ENCODE data around the gene SPARC.

SPARC gene

GRCh38 chr5:151642472-151643140, 44.1 kb downstream of the SPARC start:
- Histone ChIP-seq H3K27me3 (ENCODE audit: control insufficient read depth, insufficient read depth, low read length) (no peaks in the 10 kb centered on the region; the same call in 1 of the 2 replicates), H3K4me3 (ENCODE audit: low read length) (no peak overlapping the region), H3K27ac (ENCODE audit: low read length) (no peak overlapping the region), H3K4me1 (ENCODE audit: control insufficient read depth, insufficient read depth, low read length) (no peaks in the 10 kb centered on the region), H3K36me3 (ENCODE audit: control insufficient read depth, insufficient read depth, low read length) (no peaks in the 10 kb centered on the region), H3K9me3 (ENCODE audit: control insufficient read depth, insufficient read depth, low read length) (no peaks in the 10 kb centered on the region)
- no CpG with 5 or more reads among the region's 3 CpGs for WGBS (ENCODE audit: insufficient coverage, insufficient read length)
- DNase-seq (ENCODE audit: low read depth, low spot score), result no peak

- H3K9me3 ChIP-seq (ENCODE audit: control insufficient read depth, insufficient read depth, low read length), result no peaks in the 10 kb centered on the region
- no peaks in the 10 kb centered on the region for H3K36me3 ChIP-seq (ENCODE audit: control insufficient read depth, insufficient read depth, low read length)
- no peaks in the 10 kb centered on the region for H3K4me1 ChIP-seq (ENCODE audit: control insufficient read depth, insufficient read depth, low read length)
- no peaks in the 10 kb centered on the region for H3K27me3 ChIP-seq (ENCODE audit: control insufficient read depth, insufficient read depth, low read length)
- H3K27ac ChIP-seq (ENCODE audit: low read length), result no peak overlapping the region
- WGBS (ENCODE audit: insufficient coverage, insufficient read length), result no CpG with 5 or more reads among the region's 4 CpGs
- H3K4me3 ChIP-seq (ENCODE audit: low read length), result no peak overlapping the region
- DNase-seq (ENCODE audit: low read depth, low spot score), result no peak
Observed at GRCh38 chr5:151638619-151639018, 48.1 kb downstream of the SPARC start.

DNA sequence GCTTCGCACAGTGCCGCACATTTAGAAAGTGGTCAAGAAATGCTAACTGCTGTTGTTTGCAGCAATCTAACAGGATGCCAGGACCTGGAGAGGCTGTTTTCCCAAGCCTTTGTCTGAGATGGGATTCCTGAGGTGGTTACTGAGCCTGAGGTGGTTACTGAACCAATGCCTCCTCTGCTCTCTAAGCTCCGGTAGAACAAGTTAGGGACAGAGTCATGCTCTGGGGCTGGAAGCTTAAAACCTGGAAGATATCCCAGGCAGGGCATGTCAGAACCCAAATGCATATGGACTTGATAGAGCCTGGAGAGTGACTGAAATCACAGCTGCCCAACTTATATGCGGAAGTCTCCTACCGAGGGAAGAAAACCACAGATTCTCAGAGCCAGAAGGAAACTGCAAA, 49.0 kb downstream of the SPARC start:
- H3K27me3 ChIP-seq (ENCODE audit: control insufficient read depth, insufficient read depth, low read length), result no peaks in the 10 kb centered on the region
- H3K36me3 ChIP-seq (ENCODE audit: control insufficient read depth, insufficient read depth, low read length), result no peaks in the 10 kb centered on the region
- no CpG with 5 or more reads among the region's 5 CpGs for WGBS (ENCODE audit: insufficient coverage, insufficient read length)
- H3K27ac ChIP-seq (ENCODE audit: low read length), result no peak overlapping the region
- no peaks in the 10 kb centered on the region for H3K9me3 ChIP-seq (ENCODE audit: control insufficient read depth, insufficient read depth, low read length)
- no peak for DNase-seq (ENCODE audit: low read depth, low spot score)
- H3K4me3 ChIP-seq (ENCODE audit: low read length), result no peak overlapping the region
- no peaks in the 10 kb centered on the region for H3K4me1 ChIP-seq (ENCODE audit: control insufficient read depth, insufficient read depth, low read length)

DNA sequence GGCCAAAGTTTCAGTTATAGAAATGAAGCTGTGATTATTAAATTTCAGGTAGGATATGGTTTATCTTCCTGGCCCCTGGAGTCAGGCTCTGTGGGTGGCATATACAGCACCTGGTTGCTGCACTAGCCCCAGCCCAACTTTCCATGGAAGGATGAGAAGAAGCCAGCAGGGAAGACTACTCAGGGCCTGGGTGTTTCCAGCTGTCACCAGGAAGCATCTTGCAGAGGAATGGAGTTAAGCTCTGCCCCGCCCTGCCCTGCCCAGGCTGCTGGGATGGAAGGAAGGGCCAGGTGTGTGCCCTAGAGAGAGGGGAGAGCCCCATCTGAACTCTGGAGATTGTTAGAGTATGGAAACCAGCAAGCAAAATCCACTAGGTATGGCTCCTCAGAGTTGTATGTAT, 52.8 kb downstream of the SPARC start:
- no peak for DNase-seq (ENCODE audit: low read depth, low spot score)
- H3K27me3 ChIP-seq (ENCODE audit: control insufficient read depth, insufficient read depth, low read length), result no peaks in the 10 kb centered on the region
- H3K4me1 ChIP-seq (ENCODE audit: control insufficient read depth, insufficient read depth, low read length), result no peaks in the 10 kb centered on the region
- no peak overlapping the region for H3K4me3 ChIP-seq (ENCODE audit: low read length)
- H3K27ac ChIP-seq (ENCODE audit: low read length), result no peak overlapping the region
- H3K36me3 ChIP-seq (ENCODE audit: control insufficient read depth, insufficient read depth, low read length), result no peaks in the 10 kb centered on the region
- WGBS (ENCODE audit: insufficient coverage, insufficient read length), result no CpG with 5 or more reads among the region's 1 CpG
- no peaks in the 10 kb centered on the region for H3K9me3 ChIP-seq (ENCODE audit: control insufficient read depth, insufficient read depth, low read length)

GRCh38 chr5:151632941-151633340, 53.8 kb downstream of the SPARC start:
- H3K9me3 ChIP-seq (ENCODE audit: control insufficient read depth, insufficient read depth, low read length), result no peaks in the 10 kb centered on the region
- WGBS (ENCODE audit: insufficient coverage, insufficient read length), result no CpG with 5 or more reads among the region's 8 CpGs
- H3K36me3 ChIP-seq (ENCODE audit: control insufficient read depth, insufficient read depth, low read length), result no peaks in the 10 kb centered on the region
- H3K4me3 ChIP-seq (ENCODE audit: low read length), result no peak overlapping the region
- no peak for DNase-seq (ENCODE audit: low read depth, low spot score)
- no peaks in the 10 kb centered on the region for H3K27me3 ChIP-seq (ENCODE audit: control insufficient read depth, insufficient read depth, low read length)
- no peaks in the 10 kb centered on the region for H3K4me1 ChIP-seq (ENCODE audit: control insufficient read depth, insufficient read depth, low read length)
- H3K27ac ChIP-seq (ENCODE audit: low read length), result no peak overlapping the region

DNA sequence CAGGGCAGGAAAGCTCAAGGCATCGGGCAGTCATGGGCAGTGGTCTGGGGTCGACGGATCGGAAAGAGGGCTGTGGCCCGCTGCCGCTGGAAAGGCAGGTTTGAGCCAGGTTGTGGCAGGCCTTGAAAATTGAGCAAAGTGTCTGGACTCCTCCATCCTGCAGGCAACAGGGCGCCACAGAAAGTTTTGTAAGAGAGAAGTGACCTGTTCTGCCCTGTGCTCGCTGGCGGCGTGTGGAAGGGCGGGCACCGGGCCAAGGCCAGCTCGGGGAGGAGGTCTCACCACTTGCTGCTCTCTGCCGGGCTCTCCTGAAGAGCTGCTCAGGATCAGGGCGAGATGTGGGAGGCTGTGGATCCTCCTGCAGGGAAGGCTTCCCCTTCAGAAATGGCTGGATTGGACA, 54.2 kb downstream of the SPARC start:
- Histone ChIP-seq H3K9me3 (ENCODE audit: control insufficient read depth, insufficient read depth, low read length) (no peaks in the 10 kb centered on the region), H3K27ac (ENCODE audit: low read length) (no peak overlapping the region), H3K4me1 (ENCODE audit: control insufficient read depth, insufficient read depth, low read length) (no peaks in the 10 kb centered on the region), H3K36me3 (ENCODE audit: control insufficient read depth, insufficient read depth, low read length) (no peaks in the 10 kb centered on the region), H3K4me3 (ENCODE audit: low read length) (no peak overlapping the region), H3K27me3 (ENCODE audit: control insufficient read depth, insufficient read depth, low read length) (no peaks in the 10 kb centered on the region)
- no CpG with 5 or more reads among the region's 15 CpGs for WGBS (ENCODE audit: insufficient coverage, insufficient read length)
- DNase-seq (ENCODE audit: low read depth, low spot score), result no peak

DNA sequence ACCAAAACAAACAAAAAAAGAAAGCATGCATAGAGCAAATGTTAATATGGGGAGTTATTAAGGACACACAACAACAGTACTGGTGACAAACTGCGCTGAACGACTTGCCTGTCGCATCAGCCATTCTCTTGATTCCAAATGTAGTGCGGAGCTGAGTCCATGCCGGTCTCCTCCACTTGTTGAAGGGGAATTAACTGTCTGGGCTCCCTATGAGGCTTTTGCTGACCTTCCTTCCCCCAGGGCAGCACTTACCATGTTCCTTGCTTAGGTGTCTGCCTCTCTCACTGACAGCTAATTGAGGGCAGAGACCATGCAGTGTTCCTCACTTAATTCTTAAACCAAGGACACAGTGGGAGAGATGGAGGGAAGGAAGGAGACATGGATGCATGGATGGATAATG, 54.8 kb downstream of the SPARC start:
- Histone ChIP-seq H3K4me3 (ENCODE audit: low read length) (no peak overlapping the region), H3K27me3 (ENCODE audit: control insufficient read depth, insufficient read depth, low read length) (no peaks in the 10 kb centered on the region), H3K4me1 (ENCODE audit: control insufficient read depth, insufficient read depth, low read length) (no peaks in the 10 kb centered on the region), H3K9me3 (ENCODE audit: control insufficient read depth, insufficient read depth, low read length) (no peaks in the 10 kb centered on the region), H3K36me3 (ENCODE audit: control insufficient read depth, insufficient read depth, low read length) (no peaks in the 10 kb centered on the region), H3K27ac (ENCODE audit: low read length) (no peak overlapping the region)
- no CpG with 5 or more reads among the region's 5 CpGs for WGBS (ENCODE audit: insufficient coverage, insufficient read length)
- DNase-seq (ENCODE audit: low read depth, low spot score), result no peak

- H3K27ac ChIP-seq (ENCODE audit: low read length), result no peak overlapping the region
- no peak overlapping the region for H3K4me3 ChIP-seq (ENCODE audit: low read length)
- DNase-seq (ENCODE audit: low read depth, low spot score), result no peak
- no peaks in the 10 kb centered on the region for H3K36me3 ChIP-seq (ENCODE audit: control insufficient read depth, insufficient read depth, low read length)
- H3K27me3 ChIP-seq (ENCODE audit: control insufficient read depth, insufficient read depth, low read length), result no peaks in the 10 kb centered on the region
- H3K4me1 ChIP-seq (ENCODE audit: control insufficient read depth, insufficient read depth, low read length), result no peaks in the 10 kb centered on the region
- H3K9me3 ChIP-seq (ENCODE audit: control insufficient read depth, insufficient read depth, low read length), result no peaks in the 10 kb centered on the region
Observed at GRCh38 chr5:151630088-151630487, 56.6 kb downstream of the SPARC start.

DNA sequence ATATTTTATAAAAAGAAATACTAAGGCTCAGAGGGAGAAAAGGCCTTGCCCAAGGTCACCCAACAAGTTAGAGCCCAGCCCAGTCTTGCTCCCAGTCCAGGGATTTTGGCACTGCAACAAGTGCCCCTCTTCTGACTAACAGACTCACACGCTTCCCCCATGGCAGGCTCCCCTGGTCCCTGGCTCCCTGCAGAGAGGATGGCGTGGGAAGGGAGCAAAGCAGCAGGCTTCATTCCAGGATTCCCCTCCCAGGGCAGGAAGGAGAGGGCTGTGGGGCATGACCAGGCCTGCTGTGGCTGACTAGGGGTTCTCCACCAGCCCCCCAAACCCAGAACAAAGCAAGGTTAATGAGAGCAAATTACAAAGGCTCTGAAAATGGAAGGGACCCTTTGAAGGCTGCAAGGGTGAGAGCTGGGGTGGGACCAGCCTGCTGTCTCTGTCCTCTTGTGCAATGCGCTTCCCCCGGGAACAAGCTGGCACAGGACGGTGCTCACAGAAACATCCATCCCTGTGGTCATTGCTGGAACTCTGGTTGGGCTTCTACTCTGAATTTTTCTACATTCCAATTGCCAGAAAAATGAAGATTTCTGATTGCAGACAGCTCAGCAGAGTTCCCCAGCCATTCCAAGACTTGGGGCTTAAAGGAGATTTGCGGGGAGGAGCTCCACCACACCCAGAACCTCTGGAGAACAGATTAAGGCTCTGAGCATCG, 58.4 kb downstream of the SPARC start:
- H3K36me3 ChIP-seq (ENCODE audit: control insufficient read depth, insufficient read depth, low read length), result no peaks in the 10 kb centered on the region
- H3K4me3 ChIP-seq (ENCODE audit: low read length), result no peak overlapping the region
- H3K4me1 ChIP-seq (ENCODE audit: control insufficient read depth, insufficient read depth, low read length), result no peaks in the 10 kb centered on the region
- no peaks in the 10 kb centered on the region for H3K9me3 ChIP-seq (ENCODE audit: control insufficient read depth, insufficient read depth, low read length)
- no peak for DNase-seq (ENCODE audit: low read depth, low spot score)
- H3K27ac ChIP-seq (ENCODE audit: low read length), result no peak overlapping the region
- no CpG with 5 or more reads among the region's 7 CpGs for WGBS (ENCODE audit: insufficient coverage, insufficient read length)
- H3K27me3 ChIP-seq (ENCODE audit: control insufficient read depth, insufficient read depth, low read length), result no peaks in the 10 kb centered on the region

DNA sequence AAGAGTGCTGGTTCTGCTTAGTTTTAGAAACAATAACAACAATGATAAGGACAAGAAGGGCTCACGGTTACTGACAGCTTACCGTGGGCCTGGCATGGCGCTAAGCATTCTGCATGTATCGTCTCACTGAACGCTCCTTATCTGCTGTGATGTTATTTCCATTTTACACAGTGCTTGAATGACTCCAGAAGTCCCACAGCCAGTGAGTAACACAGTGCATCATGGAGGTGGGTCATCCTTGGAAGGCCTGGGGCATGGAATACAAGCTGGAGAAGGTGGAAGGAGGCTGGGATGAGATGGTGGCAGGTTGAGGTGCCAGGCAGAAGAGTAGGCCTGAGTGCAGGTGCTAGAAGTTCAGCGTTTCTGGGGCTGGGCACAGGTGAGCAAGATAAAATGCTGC, 59.1 kb downstream of the SPARC start:
- Histone ChIP-seq H3K4me3 (ENCODE audit: low read length) (no peak overlapping the region), H3K4me1 (ENCODE audit: control insufficient read depth, insufficient read depth, low read length) (no peaks in the 10 kb centered on the region)

DNA sequence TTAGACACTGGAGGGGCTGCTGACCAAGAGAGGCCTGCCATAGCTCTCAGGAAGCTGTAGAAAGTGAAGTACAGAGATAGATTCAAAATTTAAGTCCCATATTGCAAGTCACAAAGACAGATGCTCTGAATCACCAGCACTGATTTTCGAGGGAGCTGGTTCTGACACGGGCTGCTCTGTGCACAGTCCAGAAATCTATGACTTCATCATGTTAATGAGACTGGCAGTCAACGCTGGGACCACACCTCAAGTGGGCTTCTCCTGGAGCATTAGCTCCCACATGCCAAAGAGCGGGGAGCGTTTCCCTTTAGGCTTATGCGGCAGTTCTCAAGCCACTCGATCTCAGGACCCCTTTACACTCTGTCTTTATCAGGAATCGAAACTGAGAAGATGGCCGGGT, 61.4 kb downstream of the SPARC start:
- no peaks in the 10 kb centered on the region for H3K36me3 ChIP-seq (ENCODE audit: control insufficient read depth, insufficient read depth, low read length)
- no peak for DNase-seq (ENCODE audit: low read depth, low spot score)
- H3K4me3 ChIP-seq (ENCODE audit: low read length), result no peak overlapping the region
- H3K4me1 ChIP-seq (ENCODE audit: control insufficient read depth, insufficient read depth, low read length), result no peaks in the 10 kb centered on the region
- WGBS (ENCODE audit: insufficient coverage, insufficient read length), result no CpG with 5 or more reads among the region's 9 CpGs
- H3K9me3 ChIP-seq (ENCODE audit: control insufficient read depth, insufficient read depth, low read length), result no peaks in the 10 kb centered on the region
- H3K27me3 ChIP-seq (ENCODE audit: control insufficient read depth, insufficient read depth, low read length), result no peaks in the 10 kb centered on the region
- no peak overlapping the region for H3K27ac ChIP-seq (ENCODE audit: low read length)

More for the DNA sequence above, 59.1 kb downstream of the SPARC start:
- WGBS (ENCODE audit: insufficient coverage, insufficient read length), result no CpG with 5 or more reads among the region's 6 CpGs
- Histone ChIP-seq H3K9me3 (ENCODE audit: control insufficient read depth, insufficient read depth, low read length) (no peaks in the 10 kb centered on the region), H3K27ac (ENCODE audit: low read length) (no peak overlapping the region), H3K27me3 (ENCODE audit: control insufficient read depth, insufficient read depth, low read length) (no peaks in the 10 kb centered on the region), H3K36me3 (ENCODE audit: control insufficient read depth, insufficient read depth, low read length) (no peaks in the 10 kb centered on the region)
- no peak for DNase-seq (ENCODE audit: low read depth, low spot score)

All from iPS DF 6.9 (cell line).